ENCODE data around the gene FEM1B.

FEM1B gene

DNA sequence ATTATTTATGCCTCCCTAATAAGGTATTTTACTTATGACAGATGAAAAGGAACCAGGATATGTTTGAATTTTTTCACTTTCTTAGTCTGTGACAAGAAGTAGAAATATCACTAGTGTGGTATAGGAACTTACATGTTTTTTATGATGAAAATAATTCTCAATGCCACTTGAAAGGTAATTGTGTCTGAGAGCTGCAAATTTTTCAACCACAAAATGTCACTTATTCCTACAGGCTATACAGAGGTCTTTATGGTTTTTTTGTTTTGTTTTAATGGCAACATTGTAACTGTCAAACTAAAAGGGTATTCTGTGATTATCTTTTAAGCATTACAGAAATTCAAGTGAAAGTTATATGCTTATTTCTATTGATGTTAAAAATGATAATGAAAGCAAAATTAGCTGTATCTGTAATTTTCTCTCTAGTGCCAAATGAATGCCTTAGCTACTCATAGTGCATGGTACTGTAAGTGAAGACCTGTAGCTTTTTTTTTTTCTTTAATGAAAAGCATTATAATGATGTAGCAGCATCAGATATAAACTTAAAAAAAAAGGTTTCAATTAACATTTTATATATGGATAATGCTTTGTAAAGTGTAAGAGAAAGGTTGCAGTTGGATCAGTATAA, 14.7 kb downstream of the FEM1B start:
- no peak overlapping the region for H3K4me3 ChIP-seq (ENCODE audit: low read depth, low read length)
- DNase-seq (ENCODE audit: low read depth), result no peak
- TF ChIP-seq, protein P1, sequence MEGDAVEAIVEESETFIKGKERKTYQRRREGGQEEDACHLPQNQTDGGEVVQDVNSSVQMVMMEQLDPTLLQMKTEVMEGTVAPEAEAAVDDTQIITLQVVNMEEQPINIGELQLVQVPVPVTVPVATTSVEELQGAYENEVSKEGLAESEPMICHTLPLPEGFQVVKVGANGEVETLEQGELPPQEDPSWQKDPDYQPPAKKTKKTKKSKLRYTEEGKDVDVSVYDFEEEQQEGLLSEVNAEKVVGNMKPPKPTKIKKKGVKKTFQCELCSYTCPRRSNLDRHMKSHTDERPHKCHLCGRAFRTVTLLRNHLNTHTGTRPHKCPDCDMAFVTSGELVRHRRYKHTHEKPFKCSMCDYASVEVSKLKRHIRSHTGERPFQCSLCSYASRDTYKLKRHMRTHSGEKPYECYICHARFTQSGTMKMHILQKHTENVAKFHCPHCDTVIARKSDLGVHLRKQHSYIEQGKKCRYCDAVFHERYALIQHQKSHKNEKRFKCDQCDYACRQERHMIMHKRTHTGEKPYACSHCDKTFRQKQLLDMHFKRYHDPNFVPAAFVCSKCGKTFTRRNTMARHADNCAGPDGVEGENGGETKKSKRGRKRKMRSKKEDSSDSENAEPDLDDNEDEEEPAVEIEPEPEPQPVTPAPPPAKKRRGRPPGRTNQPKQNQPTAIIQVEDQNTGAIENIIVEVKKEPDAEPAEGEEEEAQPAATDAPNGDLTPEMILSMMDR (IDR thresholded peaks at IDR 0.05; ENCODE audit: control insufficient read depth, extremely low read depth, insufficient read depth), result no peak

DNA sequence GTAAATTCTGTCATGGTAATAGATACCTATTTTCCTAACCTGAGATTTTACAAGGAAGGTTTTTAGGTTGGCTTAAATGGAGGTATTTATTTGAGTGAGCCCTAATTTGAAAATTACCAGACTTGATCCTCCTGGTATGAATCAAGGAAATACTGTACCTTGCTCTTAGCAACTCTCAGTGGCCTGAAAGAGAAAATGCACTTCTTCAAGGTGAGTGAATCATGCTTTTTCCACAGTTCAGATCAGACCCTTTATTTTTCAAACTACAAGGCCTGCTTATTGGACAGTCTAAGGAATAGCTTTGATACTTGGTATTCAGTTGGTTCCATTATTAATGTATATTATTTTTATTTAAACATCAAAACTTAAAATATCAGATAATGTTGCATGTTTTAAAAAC, 15.4 kb downstream of the FEM1B start:
- no peak for DNase-seq (ENCODE audit: low read depth)
- no peak overlapping the region for H3K4me3 ChIP-seq (ENCODE audit: low read depth, low read length)
- TF ChIP-seq, protein P1 (IDR thresholded peaks at IDR 0.05; ENCODE audit: control insufficient read depth, extremely low read depth, insufficient read depth), result no peak

DNA sequence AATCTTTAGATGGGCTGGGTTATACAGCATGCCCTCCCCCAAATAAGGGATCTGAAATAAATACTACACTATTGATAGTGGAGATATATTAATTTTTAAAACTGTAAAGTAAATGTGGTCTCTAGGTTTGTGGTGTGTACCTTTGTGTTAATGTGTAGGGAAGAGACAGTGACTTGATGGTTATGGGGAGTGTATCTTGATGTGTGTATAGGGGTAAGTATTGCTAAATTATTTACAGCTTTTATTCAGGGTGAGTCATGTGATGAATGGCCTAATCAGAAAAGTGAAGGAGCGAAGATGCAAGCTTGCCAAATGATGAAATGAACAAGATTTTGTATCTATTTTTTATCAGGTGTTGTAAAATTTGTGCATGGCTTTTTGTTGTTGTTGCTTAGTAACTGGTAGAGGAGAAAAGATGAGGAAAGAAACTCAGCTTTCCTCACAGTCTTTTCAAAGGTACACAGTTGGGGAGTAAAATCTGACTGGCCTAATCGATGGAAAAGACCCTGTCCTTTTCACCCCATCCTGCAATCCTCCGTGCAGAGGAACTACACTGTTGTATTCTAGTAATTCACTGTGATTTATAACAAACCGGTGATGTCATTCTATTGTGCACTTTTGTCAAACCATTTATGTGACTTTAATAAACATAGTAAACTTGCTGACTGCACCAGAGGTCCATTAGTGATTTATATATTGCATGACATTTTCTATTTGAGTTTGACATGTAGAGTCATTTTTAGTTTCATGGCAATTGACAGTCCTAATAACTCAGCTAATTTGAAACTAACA, 17.7 kb downstream of the FEM1B start:
- DNase-seq (ENCODE audit: low read depth), result peak; percentile 27
- TF ChIP-seq, protein P1 (IDR thresholded peaks at IDR 0.05; ENCODE audit: control insufficient read depth, extremely low read depth, insufficient read depth), result no peak
- no peak overlapping the region for H3K4me3 ChIP-seq (ENCODE audit: low read depth, low read length)

DNA sequence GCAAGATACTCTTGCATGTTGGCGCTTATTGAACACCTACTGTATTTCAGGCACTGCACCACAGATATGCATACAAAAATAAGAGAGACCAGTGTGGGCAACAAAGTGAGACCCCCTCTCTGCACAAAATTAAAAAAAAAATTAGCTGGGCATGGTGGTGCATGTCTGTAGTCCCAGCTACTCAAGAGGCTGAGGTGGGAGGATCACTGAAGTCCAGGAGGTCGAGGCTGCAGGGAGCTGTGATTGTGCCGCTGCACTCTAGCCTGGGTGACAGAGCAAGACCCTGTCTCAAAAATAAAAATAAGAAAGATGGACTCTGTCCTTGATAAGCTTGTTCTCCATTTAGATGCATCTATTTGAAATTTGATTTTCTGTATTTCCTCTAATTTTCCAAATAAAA, 20.8 kb downstream of the FEM1B start:
- no peak overlapping the region for H3K4me3 ChIP-seq (ENCODE audit: low read depth, low read length)
- no peak for DNase-seq (ENCODE audit: low read depth)
- TF ChIP-seq, protein P1 (IDR thresholded peaks at IDR 0.05; ENCODE audit: control insufficient read depth, extremely low read depth, insufficient read depth), result no peak

DNA sequence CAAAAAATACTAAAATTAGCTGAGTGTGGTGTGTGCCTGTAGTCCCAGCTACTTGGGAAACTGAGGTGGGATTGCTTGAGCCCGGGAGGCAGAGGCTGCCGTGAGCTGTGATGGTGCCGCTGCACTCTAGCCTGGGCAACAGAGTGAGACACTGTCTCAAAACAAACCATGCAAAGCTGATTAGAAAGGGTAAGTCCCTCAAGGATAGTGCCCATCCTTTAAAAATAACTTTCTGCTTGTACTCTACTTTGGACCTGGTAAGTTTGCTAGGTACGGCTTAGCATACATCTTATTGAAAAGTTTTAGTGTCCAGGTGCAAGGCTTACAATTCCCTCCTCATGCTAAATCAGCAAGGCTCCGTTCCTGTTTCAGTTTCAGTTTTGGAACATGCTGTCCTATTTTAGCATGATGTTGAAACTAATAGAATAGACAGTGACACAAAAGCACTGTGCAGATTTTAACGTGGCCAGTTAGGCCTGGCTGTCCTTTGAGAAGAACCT, 21.4 kb downstream of the FEM1B start:
- no peak overlapping the region for H3K4me3 ChIP-seq (ENCODE audit: low read depth, low read length)
- TF ChIP-seq, protein P1 (IDR thresholded peaks at IDR 0.05; ENCODE audit: control insufficient read depth, extremely low read depth, insufficient read depth), result no peak
- no peak for DNase-seq (ENCODE audit: low read depth)

DNA sequence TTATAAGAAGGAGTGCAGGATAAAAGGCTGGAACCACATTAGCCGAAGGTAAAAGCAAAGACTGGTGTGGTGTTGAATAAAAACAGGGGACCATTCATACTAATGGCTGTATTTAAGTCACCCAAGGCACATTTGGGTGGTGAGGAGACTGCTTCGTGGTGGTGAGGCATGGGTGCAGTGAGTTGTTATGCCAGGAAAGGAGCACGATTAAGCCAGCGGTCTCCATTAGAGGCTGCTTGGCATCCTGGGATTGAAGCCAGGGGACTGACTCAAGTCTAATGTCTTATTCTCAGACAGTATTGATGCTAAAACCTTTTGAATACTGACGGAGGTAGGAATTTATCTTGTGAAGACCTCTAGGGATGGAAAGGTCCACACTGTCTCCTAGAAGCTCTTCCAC, 21.9 kb downstream of the FEM1B start:
- H3K4me3 ChIP-seq (ENCODE audit: low read depth, low read length), result no peak overlapping the region
- DNase-seq (ENCODE audit: low read depth), result no peak
- TF ChIP-seq, protein P1 (IDR thresholded peaks at IDR 0.05; ENCODE audit: control insufficient read depth, extremely low read depth, insufficient read depth), result no peak

Measured in LNCaP clone FGC (cell line).